Bone marrow (tissue), 2 donors: ENCODE data around the gene BICC1.

ENCODE experiments used
- DNase-seq, 2 donors: peaks; one replicate each; lab custom pipeline; 2025; lab: John Stamatoyannopoulos, UW

Gene BICC1

DNA sequence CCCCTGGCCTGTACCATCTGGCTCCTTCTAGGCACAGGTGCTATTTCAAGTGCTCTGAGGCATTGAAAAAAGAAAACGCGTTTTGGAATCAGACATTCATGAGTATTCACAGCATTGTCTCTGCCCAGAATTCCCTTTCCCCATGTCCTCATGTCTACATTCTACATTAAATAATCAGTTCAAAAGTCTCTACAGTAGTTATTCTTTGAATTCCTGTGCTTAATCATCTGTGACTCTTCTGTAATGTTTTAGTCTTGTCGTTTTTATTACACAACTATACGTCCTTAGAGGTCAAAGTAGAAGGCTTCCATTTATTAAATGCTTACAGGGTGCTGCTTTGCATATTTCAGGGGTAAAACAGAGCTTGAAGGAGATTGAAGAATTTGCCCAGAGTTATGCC is 95.7 kb downstream of the BICC1 start:
- no peak for DNase-seq

DNA sequence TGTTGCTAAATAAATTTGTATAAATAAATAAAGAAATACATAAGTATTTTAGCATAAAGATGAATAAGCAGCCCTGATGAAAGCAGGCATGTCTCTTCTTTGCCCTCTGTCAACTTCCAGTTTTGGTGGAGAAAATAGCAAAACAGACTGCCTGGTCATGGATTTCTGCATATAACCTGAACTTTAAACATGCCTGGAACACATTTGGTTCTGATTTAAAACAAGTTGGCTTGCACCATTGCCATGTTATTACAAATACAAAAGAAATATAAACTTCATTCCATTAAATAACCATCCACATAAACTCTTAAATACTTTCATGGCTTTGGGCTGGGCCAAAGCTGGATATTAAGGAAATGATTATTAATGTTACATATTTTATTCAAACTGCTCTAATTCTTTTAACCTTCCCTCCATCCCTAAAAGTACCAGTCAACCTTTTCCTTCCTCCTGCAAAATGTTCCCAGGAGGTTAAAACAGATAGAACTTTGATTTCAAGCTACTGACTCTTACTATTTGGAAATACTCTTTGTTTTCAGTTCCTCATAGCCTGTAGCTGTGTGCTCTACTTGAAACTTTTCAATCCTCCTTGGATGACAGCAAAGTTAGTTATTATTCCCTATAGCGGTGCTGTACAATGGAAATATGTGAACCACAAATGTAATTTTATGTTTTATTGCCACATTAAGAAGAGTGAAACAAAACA is 96.3 kb downstream of the BICC1 start:
- no peak for DNase-seq

DNA sequence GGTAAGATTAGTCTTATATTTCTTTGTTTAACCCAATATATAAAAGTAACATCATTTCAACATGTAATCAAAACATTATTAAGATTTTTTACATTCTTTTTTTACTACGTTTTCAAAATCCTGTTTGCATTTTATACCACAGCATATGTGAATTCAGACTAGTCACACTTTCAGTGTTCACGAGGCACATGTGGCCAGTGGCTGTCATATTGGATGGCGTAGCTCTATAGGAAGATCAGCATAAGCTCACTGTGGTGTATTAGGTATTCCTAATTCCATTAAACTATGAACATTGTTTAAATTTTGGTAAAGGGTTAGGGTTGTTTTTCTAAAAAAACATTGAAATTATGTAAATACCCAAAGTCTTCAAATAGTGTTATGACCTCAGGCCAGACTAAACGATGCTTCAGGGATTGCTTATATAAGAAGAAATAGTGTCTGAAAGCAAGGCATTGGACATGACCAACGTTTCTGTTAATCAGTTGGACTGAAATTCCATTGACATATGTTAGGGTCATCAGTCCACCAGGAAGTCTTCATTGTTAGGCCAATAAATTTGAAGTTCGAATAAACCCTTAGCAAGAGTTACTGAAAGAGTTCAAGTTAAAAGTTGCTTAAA is 97.0 kb downstream of the BICC1 start:
- DNase-seq: no peak

DNA sequence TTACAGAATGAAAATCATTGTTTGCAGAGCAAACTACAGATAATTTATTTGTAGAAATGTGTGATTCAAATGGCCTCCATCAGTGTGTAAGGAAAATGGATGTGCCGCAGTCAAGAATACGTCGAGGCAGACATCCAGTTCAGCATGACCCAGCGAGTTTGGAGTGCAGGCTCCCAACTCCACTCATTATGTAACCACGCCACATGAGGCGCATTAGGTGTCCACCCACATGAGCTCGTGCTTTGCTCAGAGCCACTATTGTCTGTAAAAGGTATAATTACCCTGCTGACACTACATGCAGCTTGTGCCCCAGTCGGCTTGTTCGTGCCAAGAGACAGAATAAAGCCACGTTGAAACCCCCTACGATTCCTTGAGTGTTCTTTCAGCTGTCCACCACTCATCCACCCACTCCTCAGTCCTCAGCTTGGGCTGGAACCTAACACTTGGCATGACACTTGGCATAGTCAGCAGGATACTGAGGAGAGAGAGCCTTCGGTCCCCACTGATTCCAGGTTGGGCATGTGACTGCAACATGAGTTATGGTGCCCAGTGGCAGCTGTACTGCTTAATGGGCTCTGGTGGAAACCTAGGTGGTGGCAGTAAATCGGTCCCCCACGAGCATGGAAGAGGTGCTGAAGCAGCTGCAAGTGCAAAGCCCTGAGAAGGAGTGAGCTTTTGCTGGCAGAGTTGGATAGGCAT is 102.7 kb downstream of the BICC1 start:
- no peak for DNase-seq

DNA sequence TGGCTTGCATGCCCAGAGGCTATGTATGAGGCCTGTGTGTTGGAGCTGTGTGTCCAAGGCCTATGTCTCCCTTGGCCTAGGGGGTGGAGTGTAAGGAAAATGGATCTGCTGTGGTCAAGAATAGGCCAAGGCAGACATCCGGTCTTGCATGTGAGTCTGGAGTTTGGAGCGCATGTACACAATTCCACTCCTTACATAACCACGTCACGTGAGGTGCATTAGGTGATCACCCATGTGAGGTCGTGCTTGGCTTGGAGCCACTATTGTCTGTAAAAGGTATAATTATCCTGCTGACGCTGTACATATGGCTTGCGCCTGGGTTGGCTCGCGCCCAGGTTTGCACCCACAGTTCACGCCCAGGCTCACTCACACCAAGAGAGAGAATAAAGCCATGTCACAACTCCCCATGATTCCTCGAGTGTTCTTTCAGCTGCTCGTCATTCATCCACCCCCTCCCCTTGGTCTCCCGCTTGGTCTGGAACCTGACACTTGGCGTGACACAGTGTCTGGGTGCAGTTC is 105.5 kb downstream of the BICC1 start:
- no peak for DNase-seq

DNA sequence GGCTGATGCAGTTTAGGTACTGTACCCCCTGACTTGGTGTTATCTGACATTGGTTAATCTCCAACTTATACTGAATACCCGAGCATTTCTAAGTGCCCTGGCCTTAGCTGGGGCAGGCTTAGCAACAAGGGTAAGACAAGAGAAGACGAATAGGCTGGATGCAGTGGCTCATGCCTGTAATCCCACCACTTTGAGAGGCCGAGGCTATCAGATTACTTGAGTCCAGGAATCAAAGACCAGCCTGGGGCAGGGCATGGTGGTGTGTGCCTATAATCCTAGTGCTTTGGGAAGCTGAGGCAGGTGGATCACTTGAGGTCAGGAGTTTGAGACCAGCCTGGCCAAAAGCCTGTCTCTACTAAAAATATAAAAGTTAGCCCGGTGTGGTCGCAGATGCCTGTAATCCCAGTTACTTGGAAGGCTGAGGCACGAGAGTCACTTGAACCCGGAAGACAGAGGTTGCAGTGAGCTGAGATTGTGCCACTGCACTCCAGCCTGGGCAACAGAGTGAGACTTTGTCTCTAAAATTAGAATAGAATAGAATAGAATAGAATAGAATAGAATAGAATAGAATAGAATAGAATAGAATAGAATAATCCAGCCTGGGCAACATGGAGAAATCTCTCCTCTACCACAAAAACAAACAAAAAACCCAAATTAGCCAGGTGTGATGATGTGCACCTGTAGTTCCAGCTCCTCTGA is 108.9 kb downstream of the BICC1 start:
- DNase-seq: no peak

DNA sequence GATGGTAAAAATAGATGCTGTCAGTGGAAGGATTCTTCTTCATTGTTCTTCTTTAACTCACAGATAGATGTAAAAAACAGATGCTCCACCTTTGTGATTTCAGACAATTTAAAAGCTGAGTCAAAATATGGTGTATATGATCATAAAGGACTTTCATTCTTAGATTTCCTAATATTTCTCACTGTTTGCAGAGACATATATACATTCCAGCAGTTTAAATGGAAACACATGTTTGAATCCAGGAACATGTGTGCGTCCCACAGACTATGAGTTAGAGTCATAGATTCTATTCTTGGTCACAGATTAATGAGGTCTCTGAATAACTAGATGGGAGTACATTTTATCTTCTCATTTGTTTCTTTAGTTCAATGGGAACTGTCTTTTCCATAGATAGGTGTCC is 109.6 kb downstream of the BICC1 start:
- no peak for DNase-seq

DNA sequence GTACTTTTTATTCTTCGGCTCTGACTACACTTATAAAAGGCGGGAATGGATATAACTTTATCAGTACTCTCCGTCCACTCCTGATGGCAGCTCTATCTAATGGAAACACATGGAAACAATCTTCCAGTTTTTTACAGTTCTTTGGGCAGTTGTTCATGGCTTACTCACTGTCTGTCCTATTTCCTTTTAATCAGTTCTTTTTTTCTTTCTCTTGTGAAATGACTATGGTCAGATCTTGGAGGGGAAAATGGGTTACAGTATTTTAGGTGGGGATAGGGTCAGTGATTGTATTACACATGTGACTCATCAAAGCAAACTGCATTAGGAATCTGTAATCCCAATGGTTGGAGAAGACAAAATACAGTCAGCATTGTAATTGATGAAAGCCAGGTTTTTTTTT is 112.4 kb downstream of the BICC1 start:
- no peak for DNase-seq

DNA sequence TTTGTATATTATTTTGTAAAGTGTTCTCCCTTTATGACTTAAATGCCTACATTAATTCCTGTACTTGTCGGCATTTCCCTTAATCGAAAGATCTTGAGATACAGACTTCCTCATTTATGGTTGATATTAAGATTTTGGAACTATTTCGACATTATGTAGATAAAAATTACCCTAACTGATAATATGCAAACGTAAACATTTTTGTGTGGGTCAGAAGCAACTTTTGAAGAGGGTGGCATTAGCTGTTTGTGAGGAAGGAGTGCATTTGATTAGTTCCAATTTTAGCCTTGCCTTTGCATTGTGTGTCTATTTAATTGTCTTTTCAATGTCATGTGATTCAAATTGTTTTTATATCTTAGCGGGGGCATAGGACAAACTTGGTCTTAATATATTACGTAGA is 114.7 kb downstream of the BICC1 start:
- no peak for DNase-seq

DNA sequence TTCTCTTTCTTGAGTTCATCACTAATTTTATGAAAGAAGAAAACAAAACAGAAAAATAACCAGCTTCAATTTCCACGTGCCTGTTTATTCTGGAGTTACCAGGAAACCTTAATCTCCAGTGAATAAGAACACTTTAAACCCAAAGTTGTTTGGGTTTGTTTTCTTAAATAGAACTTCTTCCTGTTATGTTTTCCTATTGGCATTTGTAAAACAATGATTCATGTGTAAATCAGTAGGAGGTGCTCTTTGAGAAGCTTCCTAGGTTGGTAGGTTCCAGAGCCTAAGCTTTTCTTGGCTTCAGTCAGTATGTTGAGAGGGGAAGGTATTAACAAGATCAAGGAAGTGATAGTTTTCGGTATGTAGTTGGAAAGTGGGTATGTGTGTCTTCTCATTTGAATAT is 119.0 kb downstream of the BICC1 start:
- DNase-seq: no peak

DNA sequence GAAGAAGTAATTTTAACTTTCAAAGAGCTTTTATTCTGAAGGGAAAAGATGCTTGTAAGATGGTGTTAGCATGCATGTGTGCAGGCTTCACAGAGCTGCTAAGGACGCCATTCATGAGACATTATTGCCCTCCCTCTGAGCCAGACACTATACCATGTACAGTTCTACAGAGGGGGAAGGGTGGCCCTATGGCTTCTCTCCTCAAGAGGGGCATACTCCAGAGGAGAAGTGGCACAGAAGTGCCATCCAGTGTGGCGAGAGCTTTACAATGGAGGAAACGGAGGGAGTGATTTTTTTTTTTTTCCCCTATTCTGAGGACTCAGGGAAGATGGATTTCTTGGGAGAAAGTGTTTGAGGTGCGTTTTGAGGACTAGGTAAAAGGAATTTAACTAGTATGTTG is 119.5 kb downstream of the BICC1 start:
- DNase-seq: no peak

DNA sequence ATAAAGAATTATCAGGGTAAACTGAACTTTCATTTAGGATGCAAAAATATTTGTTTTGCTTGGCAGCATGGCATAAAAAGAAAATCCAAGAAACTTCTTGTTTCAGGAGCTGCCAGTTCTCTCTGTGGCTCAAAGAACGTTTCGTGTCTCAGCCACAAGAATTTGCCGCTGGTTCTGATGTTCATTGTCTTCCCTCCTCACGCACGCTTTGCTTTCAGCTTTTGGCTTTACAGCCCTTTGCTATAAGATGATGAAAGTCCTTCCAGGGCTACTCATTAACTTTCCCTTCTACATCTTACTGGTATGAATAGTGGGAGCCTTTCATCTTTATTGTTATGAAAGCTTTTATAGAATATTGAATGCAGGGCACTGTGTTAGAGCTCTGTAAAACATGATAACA is 124.7 kb downstream of the BICC1 start:
- no peak for DNase-seq

DNA sequence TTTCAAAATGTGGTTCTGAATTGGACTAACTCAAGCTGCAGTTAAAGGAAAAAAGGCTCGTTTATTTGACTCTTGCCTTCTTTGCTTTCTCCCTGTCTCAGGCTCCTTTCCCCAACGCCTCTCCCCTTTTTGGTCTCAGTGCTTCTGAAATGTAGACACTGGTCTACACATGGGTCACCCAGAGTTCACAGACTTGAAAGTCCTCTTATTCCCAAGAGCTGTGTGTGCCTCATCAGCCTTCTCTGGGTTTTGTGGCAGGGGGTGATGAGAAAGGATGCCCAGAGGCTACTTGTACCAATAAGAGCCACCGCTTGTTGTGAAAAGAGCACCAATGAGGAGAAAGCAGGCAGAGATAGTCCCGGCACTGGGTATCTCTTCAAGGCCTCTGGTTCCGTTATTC is 125.7 kb downstream of the BICC1 start:
- DNase-seq: no peak

DNA sequence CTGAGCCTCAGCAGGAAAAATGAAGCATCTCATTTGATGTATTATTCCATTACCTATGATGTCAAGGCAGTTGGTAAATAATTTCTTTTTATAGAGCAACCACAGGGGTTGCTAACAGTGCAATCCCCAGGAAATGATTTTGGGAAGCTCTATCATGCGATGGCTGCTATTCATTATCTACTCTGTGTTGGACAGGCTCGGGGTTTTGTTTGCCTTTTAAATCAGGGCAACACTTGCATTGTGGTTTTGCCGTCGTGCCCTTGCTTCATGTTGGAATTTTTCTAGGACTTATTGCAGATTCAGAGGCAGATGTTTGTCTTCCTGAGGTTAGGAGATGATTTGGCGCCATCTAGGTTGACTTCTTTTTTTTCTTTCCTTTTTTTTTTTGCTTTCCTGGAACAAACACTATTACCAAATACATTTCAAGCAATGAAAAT is 128.4 kb downstream of the BICC1 start:
- DNase-seq: peak in 1 of 2 donors; percentile 1

DNA sequence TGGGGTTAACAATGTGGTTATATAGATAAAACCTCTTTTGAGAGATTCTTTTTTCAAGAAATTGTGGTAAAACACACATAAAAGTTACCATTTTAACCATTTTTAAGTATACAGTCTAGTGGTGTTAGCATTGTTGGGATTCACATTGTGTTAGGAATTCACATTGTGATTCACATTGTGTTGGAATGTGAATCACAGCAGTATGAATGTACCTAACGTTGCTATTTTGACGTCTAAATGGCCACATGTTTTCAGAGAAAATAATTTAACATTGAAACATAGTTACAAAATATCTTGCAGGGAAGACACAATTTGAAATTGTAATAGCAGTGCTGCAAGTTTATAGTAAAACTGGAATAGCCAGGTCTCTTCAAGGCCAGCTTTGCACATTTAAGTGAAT is 129.0 kb downstream of the BICC1 start:
- no peak for DNase-seq

DNA sequence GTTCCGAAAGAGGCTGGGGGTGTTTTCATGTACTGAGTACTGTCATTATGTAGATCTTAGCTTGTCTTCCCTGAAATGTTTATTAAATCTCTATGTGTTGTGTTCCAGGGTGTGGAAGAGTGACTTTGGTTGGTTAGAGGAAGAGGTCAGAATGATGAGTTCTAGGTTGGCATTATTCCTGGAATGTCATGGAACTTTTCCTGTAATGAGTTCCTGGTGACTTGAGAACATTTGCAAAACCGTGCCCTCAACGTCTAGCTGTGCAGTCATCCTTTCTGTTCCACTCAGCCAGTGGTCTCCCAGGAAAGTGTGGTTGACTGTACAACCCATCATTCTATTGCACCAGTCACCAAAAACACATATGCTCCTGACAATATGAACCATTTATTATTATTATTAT is 129.6 kb downstream of the BICC1 start:
- DNase-seq: no peak

DNA sequence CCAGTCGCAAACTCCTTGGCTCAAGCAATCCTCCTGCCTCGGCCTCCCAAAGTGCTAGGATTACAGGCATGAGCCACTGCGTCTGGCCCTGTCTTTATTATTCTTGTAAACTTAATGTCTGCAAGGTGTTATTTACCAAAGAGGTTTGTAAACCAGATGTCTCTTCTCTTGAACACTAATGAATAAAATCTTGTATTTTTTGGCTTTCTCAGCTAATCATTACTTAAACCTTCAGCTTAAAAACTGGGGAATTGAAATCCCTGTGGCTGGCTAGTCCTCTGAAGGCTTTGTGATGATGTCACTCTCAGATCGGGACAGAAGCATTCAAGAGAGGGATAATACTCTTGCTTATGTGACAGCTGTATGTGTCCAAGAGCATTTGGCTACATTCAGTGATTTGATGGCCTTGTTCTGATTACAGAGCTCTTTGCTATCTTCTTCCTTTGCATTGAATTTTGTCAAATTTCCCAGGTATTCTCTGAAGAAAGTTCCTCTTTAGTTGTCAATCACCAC is 130.3 kb downstream of the BICC1 start:
- DNase-seq: no peak

DNA sequence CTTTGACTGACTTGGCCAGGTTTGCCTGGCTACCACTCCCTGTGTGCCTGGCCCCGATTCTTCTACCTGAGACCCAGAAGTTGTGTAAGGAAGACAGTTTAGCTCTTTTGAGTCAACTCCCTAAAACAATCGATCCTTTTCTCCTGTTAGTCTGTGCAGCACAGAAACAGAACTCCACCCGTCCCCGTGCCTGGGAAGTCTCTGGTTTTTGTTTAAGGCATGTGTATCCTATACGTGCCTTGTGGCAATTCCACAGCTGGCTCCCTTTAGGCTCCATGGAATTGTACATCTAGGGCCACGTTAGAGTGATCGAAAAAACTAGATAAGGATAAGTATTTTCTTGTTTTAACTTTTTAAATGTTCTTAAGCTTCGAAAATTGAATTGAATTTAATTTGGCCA is 131.6 kb downstream of the BICC1 start:
- DNase-seq: no peak

DNA sequence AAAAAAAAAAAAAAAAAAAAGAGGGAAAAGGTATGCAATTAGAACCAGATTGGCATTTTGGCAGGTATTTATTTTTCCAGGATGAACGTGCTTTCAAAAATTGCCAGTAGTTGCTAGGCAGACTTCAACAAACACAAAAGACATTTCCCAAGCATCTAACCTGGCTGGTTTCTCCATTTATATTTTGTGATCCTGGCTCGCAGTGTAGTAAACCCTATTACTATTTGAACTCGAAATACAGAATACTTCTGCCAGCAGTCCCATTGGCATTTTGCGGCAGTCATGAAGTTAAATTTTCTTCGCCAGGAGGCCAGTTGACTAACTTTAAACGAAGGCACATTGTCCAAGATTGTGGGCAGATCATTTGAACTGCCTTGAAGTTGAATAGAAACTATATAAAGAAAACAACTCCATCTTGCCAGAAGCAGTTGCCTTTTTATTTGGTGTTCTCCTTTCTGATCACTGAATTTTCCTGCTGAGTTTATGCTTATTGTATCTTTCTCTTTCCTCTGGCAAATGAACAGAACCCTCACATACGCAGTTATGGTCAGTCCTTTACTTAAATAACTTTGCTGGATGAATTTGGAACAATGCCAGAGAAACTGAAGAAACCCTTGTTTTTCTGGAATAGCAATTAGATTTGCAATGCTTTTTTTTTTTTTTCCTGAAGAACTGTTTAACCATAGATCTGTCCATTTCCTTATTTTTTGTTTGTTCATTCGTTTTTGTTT is 132.9 kb downstream of the BICC1 start:
- DNase-seq: no peak

DNA sequence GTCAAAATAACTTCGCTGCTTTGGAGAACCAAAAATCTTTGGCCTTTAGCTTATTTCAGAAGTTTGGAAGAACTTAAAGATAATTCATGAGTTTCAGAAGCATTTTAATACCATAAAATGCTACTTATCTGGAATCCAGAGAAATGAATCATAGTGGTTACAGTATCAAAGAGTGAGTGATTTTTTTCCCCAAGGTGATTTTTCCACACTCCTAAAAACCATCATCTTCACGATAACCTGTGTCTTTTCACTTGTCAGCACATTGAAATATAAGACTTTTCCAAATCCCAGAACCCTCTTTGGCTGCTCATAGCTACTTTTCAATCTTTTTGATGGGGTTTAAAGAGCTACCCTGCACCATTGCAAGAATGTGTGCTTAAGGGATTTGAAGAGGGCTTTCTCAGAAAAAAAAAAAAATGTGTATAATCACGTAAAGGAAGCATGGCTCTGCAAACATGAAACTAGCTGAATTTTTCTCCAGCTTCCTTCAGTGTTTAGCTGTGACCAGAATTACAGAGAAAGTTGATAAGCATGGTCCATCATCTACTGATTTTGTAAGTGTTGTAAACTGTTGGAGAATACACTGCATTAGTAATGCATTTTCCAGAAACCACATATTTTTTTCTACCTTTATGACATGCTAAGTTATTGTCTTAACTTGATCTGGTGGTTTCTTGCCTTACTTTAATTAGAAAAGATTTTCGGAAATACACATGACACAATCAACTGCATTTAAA is 134.9 kb downstream of the BICC1 start:
- no peak for DNase-seq

DNA sequence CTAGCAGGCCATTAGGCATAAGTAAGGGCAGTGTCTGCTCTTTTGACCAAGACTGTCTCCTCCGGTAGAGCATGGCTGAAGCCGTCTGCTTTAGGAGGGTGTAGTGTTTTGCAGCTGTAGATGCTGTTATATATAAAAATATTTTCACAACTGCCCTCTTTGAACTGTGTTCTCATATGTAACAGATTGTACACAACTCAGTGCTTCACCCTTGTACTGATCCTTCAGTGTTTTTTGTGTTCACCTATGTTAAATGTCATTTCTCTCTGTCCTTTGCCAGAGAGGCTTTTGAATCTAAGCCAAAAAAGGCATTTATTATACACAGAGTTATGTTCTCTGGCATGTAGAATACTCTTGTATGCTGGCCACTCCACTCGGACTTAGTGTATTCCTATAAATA is 135.5 kb downstream of the BICC1 start:
- no peak for DNase-seq
